Esophagus muscularis mucosa (tissue), 4 donors: ENCODE measurements around the gene PARP1.

Experiments used
- EP300 ChIP-seq: sonication (generic); formaldehyde crosslinking; IDR thresholded peaks from one replicate; pipeline ENCODE4 v1.6.1; 2017; ENCODE audit warnings: antibody characterized with exemption
- POLR2A ChIP-seq: fragments of 450-650 bp; IDR thresholded peaks from one replicate; pipeline ENCODE4 v1.6.1; 2017; ENCODE audit warnings: antibody characterized with exemption, moderate library complexity, mild to moderate bottlenecking, low read depth
- POLR2AphosphoS5 ChIP-seq, 2 donors: sonication (generic); formaldehyde crosslinking; IDR thresholded peaks; one replicate each; pipeline ENCODE4 v1.6.1; 2017; ENCODE audit warnings: antibody characterized with exemption in 2 of 2
- TF ChIP-seq, protein P1 (sequence below), 3 experiments: fragments of 200-600 bp in 2 of 3; fragments of 450-650 bp in 1 of 3; sonication (generic) in 2 of 3; IDR thresholded peaks; one replicate each; pipeline ENCODE4 v1.5.1; 2017 to 2019; ENCODE audit warnings: antibody characterized with exemption in 3 of 3, mild to moderate bottlenecking in 2 of 3, moderate library complexity in 1 of 3

GRCh38 chr1:226337276-226337875 lies 70.5 kb downstream of the PARP1 start:
- TF ChIP-seq EP300 (no peak), POLR2A (no peak), POLR2AphosphoS5 (IDR thresholded peaks at IDR 0.05) (no peak)
- TF ChIP-seq, protein P1, sequence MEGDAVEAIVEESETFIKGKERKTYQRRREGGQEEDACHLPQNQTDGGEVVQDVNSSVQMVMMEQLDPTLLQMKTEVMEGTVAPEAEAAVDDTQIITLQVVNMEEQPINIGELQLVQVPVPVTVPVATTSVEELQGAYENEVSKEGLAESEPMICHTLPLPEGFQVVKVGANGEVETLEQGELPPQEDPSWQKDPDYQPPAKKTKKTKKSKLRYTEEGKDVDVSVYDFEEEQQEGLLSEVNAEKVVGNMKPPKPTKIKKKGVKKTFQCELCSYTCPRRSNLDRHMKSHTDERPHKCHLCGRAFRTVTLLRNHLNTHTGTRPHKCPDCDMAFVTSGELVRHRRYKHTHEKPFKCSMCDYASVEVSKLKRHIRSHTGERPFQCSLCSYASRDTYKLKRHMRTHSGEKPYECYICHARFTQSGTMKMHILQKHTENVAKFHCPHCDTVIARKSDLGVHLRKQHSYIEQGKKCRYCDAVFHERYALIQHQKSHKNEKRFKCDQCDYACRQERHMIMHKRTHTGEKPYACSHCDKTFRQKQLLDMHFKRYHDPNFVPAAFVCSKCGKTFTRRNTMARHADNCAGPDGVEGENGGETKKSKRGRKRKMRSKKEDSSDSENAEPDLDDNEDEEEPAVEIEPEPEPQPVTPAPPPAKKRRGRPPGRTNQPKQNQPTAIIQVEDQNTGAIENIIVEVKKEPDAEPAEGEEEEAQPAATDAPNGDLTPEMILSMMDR (IDR thresholded peaks at IDR 0.05), result no peak
